ENCODE measurements around the gene COG7. TPM values are rescaled to one million over a fixed set of nuclear protein-coding genes. Genes with fewer than 3 reads are reported as not detected.
"Not testable (repeated sequence)": the region's sequence is repeated elsewhere in the genome, so short reads cannot be mapped to it uniquely, and the experiment has no call there.

Gene COG7
- polyA plus RNA-seq, 1 of the 3 experiments (the other 2 are of a cell fraction) = 33.0 TPM

DNA sequence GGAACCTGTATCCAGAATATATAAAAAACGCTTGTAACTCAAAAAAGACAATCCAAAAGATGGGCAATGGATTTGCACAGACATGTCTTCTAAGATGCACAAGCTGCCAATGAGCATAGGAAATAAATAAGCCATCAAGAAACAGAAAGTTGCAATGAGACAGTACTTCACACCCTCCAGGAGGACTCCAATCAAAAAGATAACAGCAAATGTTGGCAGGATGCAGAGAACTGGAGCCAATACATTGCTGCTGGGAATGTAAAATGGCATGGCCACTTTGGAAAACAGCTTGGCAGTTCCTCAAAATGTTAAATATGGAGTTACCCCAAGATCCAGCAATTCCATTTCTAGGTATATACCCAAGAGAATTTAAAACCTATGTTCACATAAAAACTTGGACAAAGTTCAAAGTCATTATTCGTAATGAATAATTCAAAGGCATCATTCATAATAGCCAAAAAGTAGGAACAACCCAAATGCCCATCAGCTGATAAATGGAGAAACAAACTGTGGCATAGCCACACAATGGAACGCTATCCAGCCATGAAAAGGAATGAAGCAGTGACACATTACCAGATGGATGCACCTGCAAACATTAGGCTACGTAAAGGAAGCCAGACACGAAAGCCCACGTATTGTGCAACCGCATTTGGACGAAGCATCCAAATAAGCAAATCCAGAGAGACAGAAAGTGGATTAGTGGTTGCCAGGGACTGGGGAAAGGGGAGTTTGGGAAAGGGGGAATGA is 31.7 kb upstream of the COG7 start:
- H3K27ac ChIP-seq (ENCODE audit: low read depth in 2 of 2, low read length in 1 of 2) = no peak overlapping the region
- H3K4me3 ChIP-seq (ENCODE audit: low read depth in 2 of 2, low read length in 1 of 2) = no peak overlapping the region
- H2AFZ ChIP-seq (ENCODE audit: low read depth) = no peak overlapping the region
- no peaks in the 10 kb centered on the region for H3K27me3 ChIP-seq (ENCODE audit: insufficient read depth)
- H3K9ac ChIP-seq = no peak overlapping the region
- no peak overlapping the region for H3K4me2 ChIP-seq
- DNase-seq = no peak
- H3F3A ChIP-seq (replicated peaks; ENCODE audit: insufficient read depth) = no peaks in the 10 kb centered on the region
- ChIA-PET POLR2A (no interaction called here), CTCF (interaction anchor here (1.1 kb wide), 1 partner anchor 302 kb away, joined by 4 read pairs; no protein-coding TSS in a partner anchor)
- H3K4me1 ChIP-seq (ENCODE audit: control insufficient read depth in 1 of 2, insufficient read depth in 2 of 2, low read depth in 1 of 2, low read length in 1 of 2) = no peaks in the 10 kb centered on the region
- H3K9me3 ChIP-seq = no peaks in the 10 kb centered on the region
- H3K36me3 ChIP-seq (replicated peaks in 1 of 2; ENCODE audit: control insufficient read depth in 1 of 2, insufficient read depth in 2 of 2, low read length in 1 of 2) = peaks cover 38 to 63% of the 10 kb centered on the region in 2 experiments
- H3K9me2 ChIP-seq = no peaks in the 10 kb centered on the region
- WGBS (ENCODE audit: low lambda C conversion rate) = 96% methylated on average over 8 of the region's 8 CpGs
- TF ChIP-seq RFX5 (IDR thresholded peaks at IDR 0.05; ENCODE audit: low read length) = no peak
- TF ChIP-seq FOSL2 (IDR thresholded peaks at IDR 0.05; ENCODE audit: borderline replicate concordance, low read depth) = no peak
- TF ChIP-seq POLR2AphosphoS5 (IDR thresholded peaks at IDR 0.05; ENCODE audit: low read depth, low read length) = no peak
- no peak for TF ChIP-seq RAD21 (IDR thresholded peaks at IDR 0.05; ENCODE audit: low read length)
- no peak for TF ChIP-seq EP300 (IDR thresholded peaks at IDR 0.05; ENCODE audit: borderline replicate concordance in 1 of 2, low read depth in 1 of 2, low read length in 1 of 2)
- no peak for TF ChIP-seq YY1 (IDR thresholded peaks at IDR 0.05; ENCODE audit: low read depth)
- no peak for TF ChIP-seq GATA2 (CRISPR knock-in tag; IDR thresholded peaks at IDR 0.05)
- H4K20me1 ChIP-seq (ENCODE audit: insufficient read depth) = no peaks in the 10 kb centered on the region
- H3K79me2 ChIP-seq (ENCODE audit: insufficient read depth) = no peaks in the 10 kb centered on the region

DNA sequence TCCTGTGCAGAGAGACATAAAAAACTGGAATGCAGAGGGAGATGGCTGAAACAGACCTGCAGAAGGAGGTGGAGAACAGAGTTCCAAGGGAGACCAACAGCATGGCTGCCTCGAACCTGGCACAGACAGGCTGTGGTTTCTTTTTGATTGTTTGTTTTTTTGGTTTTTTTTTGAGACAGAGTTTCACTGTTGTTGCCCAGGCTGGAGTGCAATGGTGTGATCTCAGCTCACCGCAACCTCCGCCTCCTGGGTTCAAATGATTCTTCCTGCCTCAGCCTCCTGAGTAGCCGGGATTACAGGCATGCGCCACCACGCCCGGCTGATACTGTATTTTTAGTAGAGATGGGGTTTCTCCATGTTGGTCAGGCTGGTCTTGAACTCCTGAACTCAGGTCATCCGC is 30.5 kb upstream of the COG7 start:
- H2AFZ ChIP-seq (ENCODE audit: low read depth); H3K4me2 ChIP-seq; H3K79me2 ChIP-seq (ENCODE audit: insufficient read depth); H3K27me3 ChIP-seq (ENCODE audit: insufficient read depth); H3F3A ChIP-seq (replicated peaks; ENCODE audit: insufficient read depth); H3K9me2 ChIP-seq; H3K9me3 ChIP-seq; H3K4me3 ChIP-seq (ENCODE audit: low read depth in 2 of 2, low read length in 1 of 2); H3K27ac ChIP-seq (ENCODE audit: low read depth in 2 of 2, low read length in 1 of 2); H4K20me1 ChIP-seq (ENCODE audit: insufficient read depth); H3K9ac ChIP-seq; POLR2A ChIA-PET; CTCF ChIA-PET; H3K4me1 ChIP-seq (ENCODE audit: control insufficient read depth in 1 of 2, insufficient read depth in 2 of 2, low read depth in 1 of 2, low read length in 1 of 2); DNase-seq: not testable (repeated sequence)
- peaks cover 30 to 63% of the 10 kb centered on the region in 2 experiments for H3K36me3 ChIP-seq (replicated peaks in 1 of 2; ENCODE audit: control insufficient read depth in 1 of 2, insufficient read depth in 2 of 2, low read length in 1 of 2)
- 96% methylated on average over 8 of the region's 8 CpGs for WGBS (ENCODE audit: low lambda C conversion rate)

DNA sequence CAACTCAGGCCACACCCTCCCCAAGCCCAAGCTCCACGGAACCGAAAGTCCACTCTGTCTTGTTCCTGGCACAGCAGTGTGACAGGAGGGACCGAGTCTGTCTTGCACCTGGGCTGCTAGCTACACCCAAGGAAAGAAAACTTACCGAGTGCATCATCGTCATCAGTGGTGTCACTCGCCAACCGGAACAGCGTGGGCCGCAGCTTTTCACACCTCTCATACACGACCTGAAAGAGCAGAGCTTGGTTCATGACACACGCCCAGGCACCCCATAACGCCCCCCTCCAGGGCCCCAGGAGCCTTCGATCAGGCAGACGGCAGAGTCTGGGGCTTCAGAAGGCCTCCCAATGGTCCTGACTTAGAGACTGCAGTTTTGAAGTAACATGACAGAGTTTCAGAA is 29.8 kb upstream of the COG7 start:
- no peaks in the 10 kb centered on the region for H3F3A ChIP-seq (replicated peaks; ENCODE audit: insufficient read depth)
- no peak overlapping the region for H3K9ac ChIP-seq
- 95% methylated on average over 14 of the region's 14 CpGs for WGBS (ENCODE audit: low lambda C conversion rate)
- H3K27ac ChIP-seq (ENCODE audit: low read depth in 2 of 2, low read length in 1 of 2) = no peak overlapping the region
- H3K27me3 ChIP-seq (ENCODE audit: insufficient read depth) = no peaks in the 10 kb centered on the region
- no peaks in the 10 kb centered on the region for H3K9me3 ChIP-seq
- no peak overlapping the region for H2AFZ ChIP-seq (ENCODE audit: low read depth)
- TF ChIP-seq JUND (IDR thresholded peaks at IDR 0.05) (no peak), RXRA (IDR thresholded peaks at IDR 0.05; ENCODE audit: borderline replicate concordance, low read depth) (no peak), YY1 (IDR thresholded peaks at IDR 0.05; ENCODE audit: low read depth) (no peak), GATA2 (CRISPR knock-in tag; IDR thresholded peaks at IDR 0.05) (no peak)
- H3K79me2 ChIP-seq (ENCODE audit: insufficient read depth) = no peaks in the 10 kb centered on the region
- no peak overlapping the region for H3K4me3 ChIP-seq (ENCODE audit: low read depth in 2 of 2, low read length in 1 of 2)
- peaks cover 30 to 60% of the 10 kb centered on the region in 2 experiments for H3K36me3 ChIP-seq (replicated peaks in 1 of 2; ENCODE audit: control insufficient read depth in 1 of 2, insufficient read depth in 2 of 2, low read length in 1 of 2)
- CTCF ChIA-PET = no interaction called here
- POLR2A ChIA-PET = no interaction called here
- H3K4me1 ChIP-seq (ENCODE audit: control insufficient read depth in 1 of 2, insufficient read depth in 2 of 2, low read depth in 1 of 2, low read length in 1 of 2) = no peaks in the 10 kb centered on the region
- H4K20me1 ChIP-seq (ENCODE audit: insufficient read depth) = no peaks in the 10 kb centered on the region
- no peak overlapping the region for H3K4me2 ChIP-seq
- no peaks in the 10 kb centered on the region for H3K9me2 ChIP-seq
- DNase-seq = no peak
